Measurements from ENCODE around the gene SPG21.

SPG21 gene

GRCh38 chr15:64997745-64998375 is 8.1 kb upstream of the SPG21 start:
- no peak for DNase-seq (ENCODE audit: extremely low spot score)
- TF ChIP-seq HDGF (IDR thresholded peaks at IDR 0.05; ENCODE audit: borderline replicate concordance) (no peak), FOXK2 (IDR thresholded peaks at IDR 0.05) (no peak), CTBP1 (IDR thresholded peaks at IDR 0.05; ENCODE audit: borderline replicate concordance) (no peak), PKNOX1 (IDR thresholded peaks at IDR 0.05) (no peak), L3MBTL2 (conservative IDR thresholded peaks at IDR 0.05) (no peak), TARDBP (IDR thresholded peaks at IDR 0.05) (no peak), ARNT (IDR thresholded peaks at IDR 0.05) (no peak), SUZ12 (IDR thresholded peaks at IDR 0.05) (no peak)
- ChIA-PET CTCF (interaction anchor here (0.6 kb wide), 1 partner anchor 18 kb away, joined by 5 read pairs; no protein-coding TSS in a partner anchor), POLR2A (interaction anchor here (0.7 kb wide), 1 partner anchor 8 kb away, joined by 3 read pairs; the partner anchor contains the start of gene SPG21)

DNA sequence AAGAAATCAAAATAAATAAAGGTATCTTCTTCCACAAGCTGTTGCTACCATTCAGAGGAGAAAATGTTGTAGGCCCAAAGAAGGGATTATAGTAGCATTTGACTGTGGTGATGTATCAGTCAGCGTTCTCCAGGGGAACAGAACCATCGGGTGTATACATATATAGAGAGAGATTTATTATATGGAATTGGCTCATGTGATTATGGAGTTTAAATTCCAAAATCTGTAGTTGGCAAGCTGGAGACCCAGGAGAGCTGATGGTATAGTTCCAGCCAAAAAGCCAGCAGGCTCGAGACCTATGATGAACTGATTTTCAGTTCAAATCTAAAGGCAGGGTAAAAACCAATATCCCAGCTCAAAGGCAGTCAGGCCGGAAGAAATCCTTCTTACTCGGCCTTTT is 7.4 kb upstream of the SPG21 start:
- ChIA-PET CTCF (interaction anchor here (0.5 to 0.6 kb wide), 2 partner anchors 17 to 52 kb away, joined by 3 to 5 read pairs; no protein-coding TSS in a partner anchor), POLR2A (no interaction called here)
- DNase-seq (ENCODE audit: extremely low spot score) = no peak
- no peak for TF ChIP-seq PKNOX1 (IDR thresholded peaks at IDR 0.05)
- no peak for TF ChIP-seq ELF4 (IDR thresholded peaks at IDR 0.05)
- no peak for TF ChIP-seq BHLHE40 (IDR thresholded peaks at IDR 0.05; ENCODE audit: borderline replicate concordance)

DNA sequence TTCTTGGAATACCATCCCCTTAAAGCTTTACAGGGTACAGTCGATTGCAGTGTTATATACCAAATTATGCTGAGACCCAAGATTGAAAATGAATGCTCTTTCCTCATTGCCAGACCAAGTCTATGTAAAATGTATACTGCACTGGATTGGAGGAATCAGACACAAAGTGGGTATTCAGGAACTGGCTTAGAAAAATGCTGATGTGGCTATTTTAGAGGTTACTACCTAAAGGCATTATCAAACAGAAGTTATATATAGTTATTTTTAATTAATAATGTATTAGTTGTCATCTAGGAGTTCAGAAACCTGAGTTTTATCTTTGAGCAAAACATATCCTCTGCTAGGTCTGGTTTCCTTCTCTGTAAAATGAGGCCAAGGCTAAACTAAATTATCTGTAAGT is 3.6 kb upstream of the SPG21 start:
- CTCF ChIA-PET = no interaction called here
- TF ChIP-seq ELF4 (IDR thresholded peaks at IDR 0.05) = no peak
- TF ChIP-seq SP1 (IDR thresholded peaks at IDR 0.05) = no peak
- TF ChIP-seq ZNF384 (IDR thresholded peaks at IDR 0.05) = no peak
- TF ChIP-seq BHLHE40 (IDR thresholded peaks at IDR 0.05; ENCODE audit: borderline replicate concordance) = no peak
- TF ChIP-seq FOXK2 (IDR thresholded peaks at IDR 0.05) = no peak
- TF ChIP-seq FOXA1 (IDR thresholded peaks at IDR 0.05) = no peak
- no peak for TF ChIP-seq L3MBTL2 (conservative IDR thresholded peaks at IDR 0.05)
- no peak for TF ChIP-seq HDGF (IDR thresholded peaks at IDR 0.05; ENCODE audit: borderline replicate concordance)
- no peak for TF ChIP-seq LEF1 (IDR thresholded peaks at IDR 0.05; ENCODE audit: borderline replicate concordance)
- TF ChIP-seq CTBP1 (IDR thresholded peaks at IDR 0.05; ENCODE audit: borderline replicate concordance) = no peak
- TF ChIP-seq ARNT (IDR thresholded peaks at IDR 0.05) = no peak
- no peak for TF ChIP-seq TARDBP (IDR thresholded peaks at IDR 0.05)
- no peak for TF ChIP-seq PKNOX1 (IDR thresholded peaks at IDR 0.05)
- TF ChIP-seq NFRKB (IDR thresholded peaks at IDR 0.05) = no peak
- TF ChIP-seq SUZ12 (IDR thresholded peaks at IDR 0.05) = no peak
- no peak for TF ChIP-seq FOXM1 (IDR thresholded peaks at IDR 0.05; ENCODE audit: borderline replicate concordance)
- POLR2A ChIA-PET = no interaction called here
- no peak for DNase-seq (ENCODE audit: extremely low spot score)

- ChIA-PET CTCF (no interaction called here), POLR2A (no interaction called here)
- no peak for DNase-seq (ENCODE audit: extremely low spot score)
- no peak for TF ChIP-seq TARDBP (IDR thresholded peaks at IDR 0.05)
- TF ChIP-seq NFRKB (IDR thresholded peaks at IDR 0.05) = no peak
- no peak for TF ChIP-seq ARNT (IDR thresholded peaks at IDR 0.05)
- no peak for TF ChIP-seq SP1 (IDR thresholded peaks at IDR 0.05)
- no peak for TF ChIP-seq ELF4 (IDR thresholded peaks at IDR 0.05)
- no peak for TF ChIP-seq LEF1 (IDR thresholded peaks at IDR 0.05; ENCODE audit: borderline replicate concordance)
- TF ChIP-seq BHLHE40 (IDR thresholded peaks at IDR 0.05; ENCODE audit: borderline replicate concordance) = no peak
- no peak for TF ChIP-seq FOXM1 (IDR thresholded peaks at IDR 0.05; ENCODE audit: borderline replicate concordance)
- no peak for TF ChIP-seq HDGF (IDR thresholded peaks at IDR 0.05; ENCODE audit: borderline replicate concordance)
- no peak for TF ChIP-seq L3MBTL2 (conservative IDR thresholded peaks at IDR 0.05)
- no peak for TF ChIP-seq CTBP1 (IDR thresholded peaks at IDR 0.05; ENCODE audit: borderline replicate concordance)
- no peak for TF ChIP-seq FOXA1 (IDR thresholded peaks at IDR 0.05)
Observed at GRCh38 chr15:64991536-64992135, 1.9 kb upstream of the SPG21 start.

- ChIA-PET POLR2A (interaction anchor here (0.6 to 1.4 kb wide), 4 partner anchors 8 to 97 kb away, joined by 3 to 5 read pairs (median 3); no protein-coding TSS in a partner anchor), CTCF (interaction anchor here (0.5 kb wide), 1 partner anchor 153 kb away, joined by 3 read pairs; no protein-coding TSS in a partner anchor)
- TF ChIP-seq CTBP1 (IDR thresholded peaks at IDR 0.05; ENCODE audit: borderline replicate concordance) (no peak), ARNT (IDR thresholded peaks at IDR 0.05) (no peak), NFRKB (IDR thresholded peaks at IDR 0.05) (no peak), TARDBP (IDR thresholded peaks at IDR 0.05) (no peak), ZNF384 (IDR thresholded peaks at IDR 0.05) (no peak), FOXM1 (IDR thresholded peaks at IDR 0.05; ENCODE audit: borderline replicate concordance) (no peak), FOXK2 (IDR thresholded peaks at IDR 0.05) (no peak), FOXA1 (IDR thresholded peaks at IDR 0.05) (no peak), HDGF (IDR thresholded peaks at IDR 0.05; ENCODE audit: borderline replicate concordance) (no peak), ELF4 (IDR thresholded peaks at IDR 0.05) (no peak), PKNOX1 (IDR thresholded peaks at IDR 0.05) (no peak), SP1 (IDR thresholded peaks at IDR 0.05) (no peak)
- DNase-seq (ENCODE audit: extremely low spot score) = no peak
Observed at GRCh38 chr15:64990168-64990470, 405 bp upstream of the SPG21 start.
